Cardiac fibroblast (primary cell): ENCODE measurements around the gene DTX3.
"Not testable (repeated sequence)": the region's sequence is repeated elsewhere in the genome, so short reads cannot be mapped to it uniquely, and the experiment has no call there.

ENCODE experiments used
- DNase-seq, 2 donors: peaks; one replicate each; pipeline versions ENCODE4 v3.0.0 to v3.0.0-alpha.2; 2010; ENCODE audit warnings: low read depth in 2 of 2
- H3K4me3 ChIP-seq, 2 donors: replicated peaks in 1 of 2; 1 replicate in 1 of 2; 2 replicates in 1 of 2; pipeline ENCODE4 v1.5.1; 2011; ENCODE audit warnings: low read depth in 2 of 2, low read length in 2 of 2, mild to moderate bottlenecking in 2 of 2, moderate library complexity in 1 of 2
- TF ChIP-seq, protein P1 (sequence below): IDR thresholded peaks from one replicate; pipeline ENCODE4 v1.5.1; 2011; ENCODE audit warnings: low read depth, mild to moderate bottlenecking, low read length, inconsistent platforms

Gene DTX3

DNA sequence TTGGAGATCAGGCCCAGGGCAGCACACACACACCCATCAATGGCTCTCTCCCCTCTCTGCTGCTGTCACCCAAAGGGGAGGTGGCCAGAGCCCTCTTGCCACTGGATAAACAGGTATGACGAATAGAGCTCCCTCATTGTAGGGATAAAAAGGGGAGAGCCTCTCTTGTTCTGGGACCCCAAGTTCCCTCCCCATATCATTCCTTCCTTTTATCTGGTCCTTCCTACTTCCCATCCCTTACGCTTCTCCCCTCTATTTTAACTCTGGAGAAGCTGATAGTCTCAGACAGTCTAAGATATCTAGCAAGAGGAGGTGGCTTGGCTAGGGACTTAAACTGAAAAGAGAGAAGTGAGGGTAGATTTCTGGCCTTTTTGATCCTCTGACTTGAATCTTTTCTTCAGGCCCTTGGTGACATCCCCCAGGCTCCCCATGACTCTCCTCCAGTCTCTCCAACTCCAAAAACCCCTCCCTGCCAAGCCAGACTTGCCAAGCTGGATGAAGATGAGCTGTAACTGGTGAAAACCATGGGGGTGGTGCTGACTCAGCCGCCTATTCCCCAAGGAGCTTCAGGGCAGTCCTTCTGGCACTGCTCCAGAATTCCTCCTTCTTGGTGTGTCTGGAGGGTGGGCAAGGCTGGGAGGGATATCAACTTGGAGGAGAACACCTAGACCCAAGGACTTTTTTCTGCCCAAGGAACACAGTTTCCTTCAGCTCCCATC, 11.9 kb downstream of the DTX3 start:
- H3K4me3 ChIP-seq: no peak overlapping the region
- TF ChIP-seq, protein P1, sequence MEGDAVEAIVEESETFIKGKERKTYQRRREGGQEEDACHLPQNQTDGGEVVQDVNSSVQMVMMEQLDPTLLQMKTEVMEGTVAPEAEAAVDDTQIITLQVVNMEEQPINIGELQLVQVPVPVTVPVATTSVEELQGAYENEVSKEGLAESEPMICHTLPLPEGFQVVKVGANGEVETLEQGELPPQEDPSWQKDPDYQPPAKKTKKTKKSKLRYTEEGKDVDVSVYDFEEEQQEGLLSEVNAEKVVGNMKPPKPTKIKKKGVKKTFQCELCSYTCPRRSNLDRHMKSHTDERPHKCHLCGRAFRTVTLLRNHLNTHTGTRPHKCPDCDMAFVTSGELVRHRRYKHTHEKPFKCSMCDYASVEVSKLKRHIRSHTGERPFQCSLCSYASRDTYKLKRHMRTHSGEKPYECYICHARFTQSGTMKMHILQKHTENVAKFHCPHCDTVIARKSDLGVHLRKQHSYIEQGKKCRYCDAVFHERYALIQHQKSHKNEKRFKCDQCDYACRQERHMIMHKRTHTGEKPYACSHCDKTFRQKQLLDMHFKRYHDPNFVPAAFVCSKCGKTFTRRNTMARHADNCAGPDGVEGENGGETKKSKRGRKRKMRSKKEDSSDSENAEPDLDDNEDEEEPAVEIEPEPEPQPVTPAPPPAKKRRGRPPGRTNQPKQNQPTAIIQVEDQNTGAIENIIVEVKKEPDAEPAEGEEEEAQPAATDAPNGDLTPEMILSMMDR: no peak
- DNase-seq: peak; percentile 50 to 75

DNA sequence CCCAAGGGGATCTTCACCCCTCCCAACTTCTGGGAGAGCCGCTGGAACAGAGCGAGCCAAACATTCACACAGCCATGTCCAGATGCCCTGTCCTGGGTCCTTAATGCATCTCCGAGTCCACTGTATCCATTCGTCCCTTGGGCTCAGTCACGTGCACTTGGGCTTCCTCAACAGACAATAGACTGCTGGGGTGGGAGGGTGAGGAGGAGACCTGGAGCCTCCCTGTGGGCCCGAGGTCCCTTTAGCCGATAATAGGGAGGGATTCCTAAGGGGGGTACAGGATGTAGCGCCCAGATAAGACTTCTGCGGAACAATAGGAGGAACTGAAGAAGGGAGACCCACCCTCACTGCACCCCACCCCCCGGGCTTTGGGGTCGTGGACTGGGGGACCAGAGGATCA, 13.3 kb downstream of the DTX3 start:
- no peak overlapping the region for H3K4me3 ChIP-seq
- no peak for DNase-seq
- TF ChIP-seq, protein P1: no peak

DNA sequence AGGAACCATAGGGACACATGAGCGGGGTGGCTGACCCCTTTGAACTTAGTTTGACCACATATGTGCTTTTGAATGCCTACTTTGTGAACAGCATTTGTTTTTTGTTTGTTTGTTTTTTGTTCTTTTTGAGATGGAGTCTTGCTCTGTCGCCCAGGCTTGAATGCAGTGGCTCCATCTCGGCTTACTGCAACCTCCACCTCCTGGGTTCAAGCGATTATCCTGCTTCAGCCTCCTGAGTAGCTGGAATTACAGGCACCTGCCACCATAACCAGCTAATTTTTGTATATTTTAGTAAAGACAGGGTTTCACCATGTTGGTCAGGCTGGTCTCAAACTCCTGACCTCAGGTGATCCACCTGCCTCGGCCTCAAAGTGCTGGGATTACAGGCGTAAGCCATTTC, 13.8 kb downstream of the DTX3 start:
- DNase-seq, H3K4me3 ChIP-seq: not testable (repeated sequence)

DNA sequence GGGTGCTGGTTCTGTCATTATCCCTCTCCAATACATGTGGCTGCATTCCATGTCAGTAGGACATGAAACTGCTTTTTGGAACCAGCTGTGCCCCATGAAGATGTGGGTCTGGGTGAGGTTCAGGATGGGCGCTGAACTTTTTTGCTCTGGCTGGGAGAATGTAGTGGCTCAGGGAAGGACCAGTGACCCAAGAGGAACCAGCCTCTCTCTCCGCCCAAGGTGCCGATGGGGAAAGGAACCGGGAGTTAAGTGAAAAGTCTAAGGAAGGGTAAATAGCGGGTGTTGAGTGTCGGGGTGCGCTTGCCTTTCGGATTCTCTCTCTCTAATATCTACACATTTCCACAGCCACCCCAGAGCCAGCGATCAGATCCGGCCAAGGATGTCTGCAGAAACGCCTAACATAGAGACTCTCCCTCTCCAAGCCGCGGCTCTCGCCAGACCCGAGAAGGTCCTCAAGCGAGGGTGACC, 14.4 kb downstream of the DTX3 start:
- H3K4me3 ChIP-seq: no peak overlapping the region
- no peak for DNase-seq
- TF ChIP-seq, protein P1: no peak

DNA sequence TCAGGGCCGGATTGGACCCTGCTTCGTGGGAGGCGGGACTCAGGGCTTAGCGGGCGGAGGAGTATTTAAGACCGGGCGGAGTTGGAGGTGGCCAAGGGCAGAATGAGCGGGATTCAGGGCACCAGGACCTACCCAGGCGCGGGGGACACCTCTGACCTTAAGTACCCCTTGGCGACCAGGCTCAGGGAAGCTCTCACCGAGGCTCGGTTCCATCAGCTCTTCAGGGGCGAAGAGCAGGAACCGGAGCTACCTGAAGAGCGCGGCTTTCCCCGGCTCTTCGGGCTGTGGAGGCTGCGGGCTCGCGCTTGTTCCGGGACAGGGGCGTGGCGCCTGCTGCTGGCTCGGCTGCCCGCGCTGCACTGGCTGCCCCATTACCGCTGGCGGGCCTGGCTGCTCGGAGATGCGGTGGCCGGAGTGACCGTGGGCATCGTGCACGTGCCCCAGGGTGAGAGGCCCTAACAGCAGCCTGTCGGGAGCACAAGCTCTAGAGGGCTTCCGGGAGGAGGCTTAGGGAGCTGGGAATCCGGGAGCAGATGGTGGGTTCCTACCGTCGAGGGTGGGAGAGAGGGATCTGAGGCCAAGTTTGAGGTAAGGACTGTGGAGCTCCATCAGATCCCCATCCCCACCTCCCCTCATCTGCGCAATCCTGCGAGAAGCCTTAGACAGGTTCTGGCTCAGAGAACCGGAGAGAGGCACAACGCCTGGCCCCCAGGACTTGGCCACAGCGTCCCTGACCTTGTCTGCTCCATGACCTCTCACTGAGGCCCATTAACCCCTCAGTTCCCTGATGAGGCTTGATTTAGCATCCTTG, 15.0 kb downstream of the DTX3 start:
- H3K4me3 ChIP-seq: no peak overlapping the region
- TF ChIP-seq, protein P1: no peak
- no peak for DNase-seq

DNA sequence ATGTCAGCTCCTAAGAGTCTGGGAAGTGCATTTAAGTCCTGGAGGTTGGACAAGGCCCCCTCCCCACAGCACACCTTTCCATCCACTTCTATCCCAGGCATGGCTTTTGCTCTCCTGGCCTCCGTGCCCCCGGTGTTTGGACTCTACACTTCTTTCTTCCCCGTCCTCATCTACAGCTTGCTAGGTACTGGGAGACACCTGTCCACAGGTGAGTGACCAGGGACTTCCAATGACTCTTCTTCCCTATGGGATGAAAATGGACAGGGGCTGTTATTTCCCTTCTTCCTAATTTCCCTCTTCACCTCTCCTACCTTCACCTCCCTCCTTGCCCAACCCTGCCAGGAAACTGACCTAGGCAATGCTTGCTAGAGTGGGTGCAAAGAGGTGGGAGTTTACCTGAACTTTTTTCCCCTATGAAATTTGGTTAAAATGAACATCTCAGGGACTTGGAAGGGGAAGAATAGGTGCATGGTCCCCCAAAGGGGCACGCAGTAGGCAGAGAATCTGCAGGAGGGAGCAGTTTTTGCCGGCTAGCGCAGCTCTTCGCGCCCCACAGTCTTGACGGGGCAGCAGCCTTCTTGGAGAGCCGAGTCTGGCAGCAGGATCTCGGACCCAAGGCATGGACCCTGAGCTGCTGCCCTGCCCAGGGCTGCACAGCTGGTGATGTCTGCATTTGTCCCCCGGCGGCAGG, 15.8 kb downstream of the DTX3 start:
- no peak overlapping the region for H3K4me3 ChIP-seq
- DNase-seq: no peak
- TF ChIP-seq, protein P1: no peak
